NT2/D1 (cell line): ENCODE results near the gene TIGD2.

Source experiments
- SUZ12 ChIP-seq: IDR thresholded peaks from 2 replicates; pipeline ENCODE4 v1.6.1; 2011; ENCODE audit not compliant: insufficient read length, insufficient read depth; ENCODE audit errors: extremely low read depth
- ZNF274 ChIP-seq: IDR thresholded peaks from 2 replicates; pipeline ENCODE4 v1.6.1; 2011; ENCODE audit warnings: mild to moderate bottlenecking, low read depth, low read length

GRCh38 chr4:89152972-89153371 lies 41.6 kb downstream of the TIGD2 start:
- TF ChIP-seq SUZ12 (no peak), ZNF274 (no peak)
